GM21737 (cell line): ENCODE data around the gene EEFSEC.

Source experiments
- ATAC-seq: cut with Tn5 transposase; IDR thresholded peaks from one replicate; pipeline ENCODE4 v1.9.1; 2021; ENCODE audit warnings: mild to moderate bottlenecking, moderate library complexity; ENCODE audit not compliant: unreplicated experiment

Gene EEFSEC

DNA sequence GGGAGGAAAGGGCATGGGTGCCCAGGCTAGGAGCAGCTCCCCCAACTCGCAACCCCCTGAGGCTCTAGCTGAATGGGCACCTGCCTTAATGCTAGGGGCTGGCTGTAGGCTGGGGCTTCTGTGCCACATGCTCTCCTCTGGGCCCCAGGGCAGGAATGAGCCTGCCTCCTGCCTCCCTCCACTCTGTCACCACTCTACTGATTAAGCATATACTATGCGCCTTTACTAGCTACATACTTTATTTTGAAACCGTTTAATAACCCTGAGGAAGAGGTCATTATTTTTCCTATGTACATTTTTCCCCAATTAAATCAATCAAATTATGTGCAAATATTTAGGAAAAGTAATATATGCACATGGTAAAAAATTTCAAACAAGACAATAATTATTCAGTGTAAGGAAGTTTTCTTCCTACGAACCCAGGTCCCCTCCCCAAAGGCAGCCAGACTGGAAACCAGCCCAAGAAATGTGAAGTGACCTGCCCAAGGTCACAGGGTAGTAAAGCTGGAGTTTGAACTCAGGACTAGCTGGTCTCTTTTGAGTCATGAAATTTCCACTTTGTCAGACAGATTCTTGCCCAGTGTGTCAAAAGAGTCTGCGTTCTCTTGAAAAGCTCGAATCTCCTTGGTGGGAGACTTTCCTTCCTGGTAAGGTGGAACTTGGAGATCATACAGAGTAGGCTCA lies 190.9 kb downstream of the EEFSEC start:
- no peak for ATAC-seq

DNA sequence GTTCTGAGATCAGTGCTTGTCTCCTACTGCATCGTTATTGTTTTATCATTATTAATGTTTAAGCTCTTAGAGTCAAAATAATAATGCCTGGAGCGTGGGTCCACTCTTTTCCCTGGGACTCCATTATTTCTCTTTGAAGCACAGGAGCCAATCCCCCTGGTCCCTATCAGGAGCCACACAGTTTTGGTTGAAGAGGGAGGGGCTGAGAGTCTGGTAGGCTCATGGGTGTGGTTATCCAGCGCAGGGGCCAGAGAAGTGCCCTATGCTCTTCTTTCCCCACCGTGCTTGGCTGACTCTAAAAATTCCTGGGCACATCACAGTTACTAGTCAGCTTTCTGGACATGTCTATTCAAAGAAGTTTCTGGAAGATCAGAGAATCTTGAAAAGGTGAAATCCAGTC lies 191.9 kb downstream of the EEFSEC start:
- ATAC-seq = no peak

DNA sequence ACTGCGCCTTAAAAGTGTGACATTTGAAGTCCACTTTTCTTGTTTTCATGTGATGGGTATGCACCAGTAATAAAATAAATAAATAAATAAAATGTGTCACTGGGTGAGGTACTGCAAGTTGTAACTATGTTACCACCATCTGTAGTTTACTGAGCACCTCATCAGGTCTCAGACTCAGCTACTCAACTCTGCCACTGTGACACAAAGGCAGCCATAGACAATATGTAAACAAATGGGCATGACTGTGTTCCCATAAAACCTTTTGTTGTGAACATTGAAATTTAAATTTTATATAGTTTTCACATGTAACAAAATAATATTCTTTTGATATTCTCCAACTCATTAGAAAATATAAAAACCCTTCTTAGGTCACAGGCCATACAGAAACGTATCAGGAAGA lies 193.3 kb downstream of the EEFSEC start:
- ATAC-seq = no peak

DNA sequence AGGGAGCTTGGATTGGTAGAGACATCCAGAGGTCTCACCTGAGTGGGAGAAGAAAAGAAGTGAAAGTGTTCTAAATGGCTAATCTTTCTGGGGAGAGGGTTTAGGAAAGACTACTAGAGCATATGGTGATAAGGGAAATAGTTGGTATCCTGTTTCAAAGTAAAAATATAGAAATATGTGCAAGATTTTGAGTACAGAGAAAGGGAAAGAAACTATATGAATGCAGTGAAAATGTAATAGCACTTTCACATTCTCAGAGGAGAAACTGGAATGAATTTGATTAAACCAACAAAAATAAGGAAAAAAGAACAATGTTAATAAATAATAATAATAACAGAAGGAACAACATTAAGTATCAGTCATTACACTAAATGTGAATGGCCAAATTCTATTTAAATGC lies 194.0 kb downstream of the EEFSEC start:
- no peak for ATAC-seq

DNA sequence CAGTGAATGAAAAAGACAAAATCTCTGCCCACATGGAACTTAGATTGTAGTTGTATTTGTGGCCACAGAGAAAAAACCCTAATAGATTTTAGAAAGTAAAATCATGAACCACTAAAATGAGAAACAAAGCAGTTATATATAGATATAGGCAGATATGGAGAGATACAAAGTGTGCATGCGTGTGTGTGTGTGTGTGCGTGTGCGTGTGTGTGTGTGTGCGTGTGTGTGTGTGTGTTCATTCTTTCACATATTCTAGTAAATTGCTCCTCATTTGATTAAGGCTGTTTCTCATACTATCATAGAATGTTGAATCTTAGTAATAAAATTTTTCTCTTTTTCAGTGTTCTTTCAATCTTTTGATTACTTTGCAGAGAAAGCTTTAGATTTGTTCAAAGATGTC lies 194.8 kb downstream of the EEFSEC start:
- no peak for ATAC-seq

DNA sequence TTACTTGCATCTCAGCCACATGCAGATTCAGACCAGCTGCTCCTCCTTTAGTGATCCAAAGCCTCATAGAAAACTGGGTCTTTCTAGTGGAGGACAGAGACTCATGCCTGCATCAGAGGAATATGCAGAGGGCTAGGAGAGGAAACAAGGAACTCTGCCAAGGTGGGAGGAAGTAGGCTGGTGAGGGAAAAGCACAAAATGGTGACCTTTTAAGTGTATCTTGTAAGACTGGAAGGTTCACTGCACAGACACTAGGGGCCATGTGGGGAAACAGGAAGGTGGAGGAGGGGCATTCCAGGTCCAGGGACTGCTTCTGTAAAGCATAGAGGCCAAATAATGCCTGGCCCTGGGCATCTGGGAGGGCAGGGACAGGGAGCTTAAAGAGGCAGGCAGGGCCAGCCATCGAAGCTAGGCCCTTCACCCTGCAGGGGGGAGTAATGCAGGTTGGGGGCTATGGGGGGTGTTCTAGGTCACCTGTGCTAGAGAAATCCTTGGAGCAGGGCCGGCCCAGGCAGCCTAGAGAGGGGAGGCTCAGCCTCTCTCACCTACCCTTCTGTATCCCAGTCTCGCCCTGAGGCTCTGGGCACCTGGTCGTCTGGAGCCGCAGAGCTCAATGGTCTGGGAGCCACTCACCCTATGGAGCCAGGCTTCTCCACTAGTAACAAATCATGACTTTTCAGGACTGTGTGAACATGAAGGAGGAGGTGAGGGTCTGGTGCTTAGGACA lies 195.7 kb downstream of the EEFSEC start:
- ATAC-seq = no peak

DNA sequence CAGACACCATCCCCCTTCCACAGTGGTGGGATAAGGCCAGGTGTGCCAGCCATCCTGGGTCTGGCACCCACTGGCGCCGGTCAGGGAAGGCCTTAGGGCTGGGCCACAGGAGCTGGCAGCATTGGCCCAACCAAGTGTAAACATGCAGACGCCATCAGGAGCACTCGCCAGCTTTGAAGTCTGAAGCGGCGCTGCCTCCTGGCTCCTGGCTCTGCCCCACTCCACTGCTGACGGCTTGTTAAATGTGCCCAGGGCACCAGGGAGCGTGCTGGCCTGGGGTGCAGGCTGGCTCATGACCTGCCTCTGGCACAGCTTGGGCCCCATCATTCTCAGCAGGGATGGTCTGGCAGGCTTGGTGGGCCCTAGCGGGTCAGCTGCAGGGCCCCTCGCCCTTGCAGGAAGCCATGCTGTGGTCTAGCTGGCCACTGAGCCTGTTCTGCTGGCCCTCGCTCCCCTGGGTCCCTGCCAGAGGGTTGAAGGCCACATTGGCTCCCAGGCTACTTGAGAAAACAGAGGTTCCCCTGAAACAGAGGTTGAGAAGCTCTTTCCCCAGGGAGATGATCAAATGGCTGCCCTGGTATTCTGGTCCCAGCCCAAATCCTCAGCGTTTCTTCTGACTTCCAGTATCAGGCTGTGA lies 196.8 kb downstream of the EEFSEC start:
- no peak for ATAC-seq

DNA sequence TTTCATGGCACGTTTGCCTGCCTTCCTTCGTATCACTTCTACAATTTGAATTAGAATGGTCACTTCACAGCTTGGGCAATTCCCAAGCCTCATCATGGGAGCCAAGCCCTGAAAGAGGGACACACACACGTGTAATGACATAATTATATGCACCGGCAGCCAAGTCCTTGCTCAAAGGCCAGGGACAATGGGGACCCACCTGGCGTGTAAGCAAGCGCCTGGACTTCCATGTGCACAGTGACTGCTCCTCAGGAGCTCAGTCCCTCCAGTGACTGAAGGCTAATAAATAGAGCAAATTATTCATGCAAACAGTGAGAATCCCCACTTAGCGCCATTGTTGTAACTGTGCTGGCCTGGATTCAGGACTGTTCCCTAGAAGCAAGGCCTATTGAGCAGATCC lies 198.3 kb downstream of the EEFSEC start:
- ATAC-seq = no peak

DNA sequence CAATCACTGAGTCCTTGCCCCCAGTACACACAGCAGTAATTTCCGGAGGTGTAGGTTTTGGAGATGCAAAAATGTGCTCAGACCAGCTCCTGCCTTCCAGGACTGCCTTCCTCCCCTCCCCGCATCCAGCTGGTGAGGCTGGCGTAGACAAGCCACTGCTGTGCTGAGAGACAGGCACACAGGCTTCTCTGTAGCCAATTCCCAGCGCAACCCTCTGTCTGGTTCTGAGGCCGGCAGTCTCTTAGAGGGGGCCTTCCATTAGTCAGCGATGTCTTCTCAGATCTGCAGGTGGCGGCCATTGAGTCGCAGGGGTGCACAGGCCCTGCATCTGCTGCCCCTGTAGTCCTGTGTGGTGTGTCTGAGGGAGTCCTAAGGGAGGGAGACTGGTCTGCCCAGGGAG lies 199.0 kb downstream of the EEFSEC start:
- ATAC-seq = no peak

DNA sequence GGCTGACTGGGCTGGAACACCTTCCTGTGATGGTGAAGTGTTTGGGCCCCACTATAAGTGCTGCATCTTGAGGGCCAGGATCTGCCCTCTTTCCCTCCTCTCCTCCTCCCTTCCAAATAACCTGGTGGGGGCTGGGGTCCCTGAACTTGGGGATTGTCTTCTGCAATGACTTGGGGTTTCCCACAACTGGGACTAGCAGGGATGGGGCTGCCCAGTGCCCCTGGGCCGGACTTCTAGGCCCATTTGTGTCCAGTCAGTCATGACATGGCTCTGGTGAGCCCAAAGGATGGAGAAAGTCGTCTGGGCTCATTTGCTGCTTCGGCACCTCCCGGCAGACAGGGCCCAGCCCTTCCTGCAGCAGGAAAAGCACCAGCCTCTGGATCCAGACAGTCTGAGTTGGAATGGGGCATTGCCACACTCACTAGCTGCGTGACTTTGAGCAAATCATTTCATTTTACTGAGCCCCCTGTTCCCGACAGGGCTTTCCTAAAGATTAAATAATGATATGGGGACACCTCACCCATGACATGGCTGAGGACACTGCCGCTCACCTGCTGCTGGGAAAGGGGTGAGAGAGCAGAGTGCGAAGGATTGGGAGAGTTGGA lies 200.2 kb downstream of the EEFSEC start:
- ATAC-seq = no peak

DNA sequence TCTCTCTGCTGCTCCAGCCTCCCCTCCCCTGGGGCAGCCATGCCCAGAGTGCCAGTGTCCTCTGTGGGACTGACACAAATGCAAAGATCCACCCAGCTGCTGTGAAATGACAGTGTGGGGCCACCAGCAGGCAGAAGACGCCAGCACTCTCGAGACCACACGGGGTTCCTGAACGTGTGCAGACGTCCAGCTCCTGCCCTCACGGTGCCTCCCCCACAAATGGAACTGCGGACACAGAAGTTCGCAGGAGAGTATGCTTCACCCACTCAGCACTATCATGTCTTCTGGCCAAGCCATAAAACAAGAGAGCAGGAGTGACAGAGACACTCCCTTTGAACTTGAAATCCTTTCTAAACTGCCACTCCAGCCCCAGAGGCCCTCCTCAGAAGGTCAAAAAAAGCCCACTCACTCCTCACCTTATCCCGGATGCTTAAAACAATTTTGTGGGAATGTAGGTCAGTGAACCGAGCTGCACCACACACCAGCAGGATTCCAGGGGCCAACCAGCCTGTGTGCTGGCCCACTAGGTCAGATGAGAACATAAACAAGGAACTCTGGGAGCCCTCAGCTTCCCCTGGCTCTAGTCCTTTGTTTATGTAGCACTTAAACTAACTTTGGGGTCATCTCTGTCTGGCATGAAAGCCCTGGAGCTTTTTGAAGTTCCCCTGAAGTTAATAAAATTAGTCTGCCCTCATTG lies 200.9 kb downstream of the EEFSEC start:
- no peak for ATAC-seq

DNA sequence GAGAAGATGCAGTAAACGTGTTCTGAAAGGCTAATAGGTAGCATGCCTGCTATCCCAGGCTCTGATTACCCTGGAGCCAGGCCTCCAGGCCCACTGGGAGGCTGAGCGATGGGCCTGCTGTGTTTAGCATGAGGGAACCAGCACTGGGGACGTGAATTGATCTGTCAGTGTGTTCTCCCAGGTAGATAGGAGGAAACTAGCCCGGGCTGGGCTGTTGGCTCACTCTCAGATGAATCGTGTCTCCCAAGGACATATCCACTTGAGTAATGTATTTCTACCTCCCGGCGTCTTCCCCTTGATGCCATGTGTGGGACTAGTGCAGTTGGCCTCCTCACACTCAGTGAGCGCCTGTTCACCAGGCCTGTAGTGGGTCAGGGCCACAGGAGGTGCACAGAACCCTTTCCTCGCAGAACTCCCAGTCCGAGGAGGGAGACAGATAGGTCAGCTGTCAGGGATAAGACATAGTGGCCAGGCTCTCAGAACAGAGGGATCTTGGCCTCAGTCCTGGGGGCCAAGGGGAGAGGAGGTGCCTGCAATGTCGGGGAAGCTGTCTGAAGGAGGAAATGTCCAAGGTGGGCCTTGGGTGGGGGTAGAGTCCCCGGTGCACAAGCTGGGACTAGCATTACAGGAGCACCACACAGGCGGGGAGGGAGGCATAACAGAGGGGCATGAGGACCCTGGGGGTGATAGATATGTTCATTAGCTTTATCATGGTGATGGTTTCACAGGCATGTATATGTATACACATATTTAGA lies 201.7 kb downstream of the EEFSEC start:
- no peak for ATAC-seq

DNA sequence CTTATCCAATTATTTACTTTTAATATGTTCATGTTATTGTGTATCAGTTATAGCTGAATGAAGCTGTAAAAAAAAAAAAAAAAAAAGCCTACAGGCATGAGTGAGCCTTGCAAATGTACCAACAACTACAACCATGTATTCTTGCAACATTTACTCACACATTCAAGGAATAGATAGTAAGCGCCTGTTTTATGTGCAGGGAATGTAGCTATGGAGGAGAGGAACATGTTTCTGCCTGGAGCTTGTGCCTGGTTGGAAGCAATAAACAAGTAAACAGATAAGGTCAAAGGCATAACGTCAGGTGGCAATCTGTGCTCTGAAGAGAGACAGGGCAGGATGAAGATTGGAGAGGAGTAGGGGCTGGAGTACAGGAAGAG lies 202.2 kb downstream of the EEFSEC start:
- ATAC-seq = no peak

DNA sequence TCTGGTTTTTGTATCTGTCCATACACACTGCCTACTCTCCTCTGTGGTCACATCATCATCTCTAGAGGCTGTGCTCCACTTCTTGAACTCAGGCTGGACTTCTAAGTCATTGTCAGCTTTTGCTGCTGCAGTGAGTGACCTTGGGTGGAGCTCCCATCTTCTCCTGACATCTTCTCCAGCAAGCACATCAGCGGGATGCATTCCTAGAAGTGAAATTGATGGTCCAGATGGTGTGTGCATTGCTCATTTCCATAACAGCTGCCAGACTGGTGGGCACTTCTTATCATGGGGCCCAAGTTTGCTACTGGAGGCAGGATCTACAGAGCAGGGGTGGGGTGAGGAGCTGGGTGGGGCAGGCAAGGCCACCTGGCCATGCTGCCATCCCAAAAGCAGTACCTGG lies 203.5 kb downstream of the EEFSEC start:
- no peak for ATAC-seq

DNA sequence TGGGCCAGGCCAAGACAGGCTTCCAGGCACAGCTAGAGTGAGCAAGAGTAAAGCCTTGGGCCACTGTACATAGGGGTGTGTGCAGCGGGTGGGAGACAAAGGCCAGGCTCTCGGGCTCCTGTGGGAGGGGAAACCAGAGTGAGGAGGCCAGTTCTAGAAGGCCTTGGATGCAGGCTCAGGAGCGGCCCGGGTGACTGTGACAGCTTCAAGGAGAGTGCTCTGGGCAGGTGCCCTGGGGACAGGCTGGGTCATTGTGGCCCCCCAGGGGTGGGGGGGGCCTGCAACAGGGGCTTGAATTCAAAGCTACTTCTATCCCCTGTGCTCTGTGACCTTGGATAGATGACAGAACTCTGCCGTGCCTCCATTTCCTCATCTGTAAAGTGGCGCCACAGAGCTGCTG lies 204.3 kb downstream of the EEFSEC start:
- ATAC-seq = no peak

DNA sequence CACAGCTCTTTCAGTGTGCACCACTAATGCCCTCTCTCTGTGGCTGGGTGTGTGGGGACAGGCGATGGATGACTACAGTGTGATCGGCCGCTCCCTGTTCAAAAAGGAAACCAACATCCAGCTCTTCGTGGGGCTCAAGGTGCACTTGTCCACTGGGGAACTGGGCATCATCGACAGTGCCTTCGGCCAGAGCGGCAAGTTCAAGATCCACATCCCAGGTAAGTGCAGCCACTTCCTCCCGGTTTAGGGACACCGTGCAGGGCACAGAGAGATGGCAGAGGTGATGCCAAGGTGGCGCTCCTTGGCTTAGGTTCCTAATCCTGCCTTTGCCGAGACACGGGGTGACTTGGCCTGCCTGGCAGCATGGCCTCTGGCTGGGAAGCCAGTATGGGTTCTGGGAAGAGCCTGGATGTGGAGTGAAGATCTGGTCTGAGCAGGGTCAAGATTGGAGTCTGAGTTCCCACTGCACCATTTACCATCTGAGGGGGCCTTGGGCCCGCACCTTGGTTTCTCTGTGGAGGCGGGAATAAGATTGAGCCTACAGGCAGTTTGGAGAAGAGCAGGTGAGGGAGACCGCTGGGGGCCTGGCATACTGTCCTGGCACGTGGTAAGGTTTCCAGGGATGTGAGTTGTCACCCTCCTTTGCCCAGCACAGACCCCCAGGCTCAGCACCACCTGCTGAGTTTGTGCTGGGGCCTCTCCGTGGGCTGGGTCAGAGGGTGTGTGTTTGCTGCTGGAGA lies 205.0 kb downstream of the EEFSEC start:
- no peak for ATAC-seq

DNA sequence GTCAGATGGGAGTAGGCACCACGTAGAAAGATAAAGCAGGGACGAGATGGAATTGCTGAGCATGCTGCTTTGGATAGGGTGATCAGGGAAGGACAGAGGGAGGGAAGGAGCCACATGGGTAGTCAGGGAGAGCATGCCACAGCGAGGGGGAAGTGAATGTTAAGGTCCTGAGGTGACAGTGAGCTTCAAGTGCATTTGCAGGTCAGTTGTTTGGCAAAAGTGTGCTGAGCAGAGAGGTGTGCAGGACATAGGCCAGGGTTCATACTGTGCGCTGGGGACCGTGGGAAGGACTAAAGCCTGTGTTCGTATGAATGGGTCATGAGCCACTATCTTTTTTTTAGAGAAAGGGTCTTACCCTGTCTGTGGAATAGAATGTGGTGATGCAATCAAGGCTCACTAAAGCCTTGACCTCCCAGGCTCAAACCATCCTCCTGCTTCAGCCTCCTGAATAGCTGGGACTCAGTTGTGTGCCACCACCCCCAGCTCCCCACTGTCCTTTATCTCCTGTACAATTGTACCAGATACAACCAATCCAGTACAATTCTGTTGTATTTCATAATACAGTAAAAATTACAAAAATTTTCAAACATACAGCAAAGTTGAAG lies 205.9 kb downstream of the EEFSEC start:
- ATAC-seq = no peak

DNA sequence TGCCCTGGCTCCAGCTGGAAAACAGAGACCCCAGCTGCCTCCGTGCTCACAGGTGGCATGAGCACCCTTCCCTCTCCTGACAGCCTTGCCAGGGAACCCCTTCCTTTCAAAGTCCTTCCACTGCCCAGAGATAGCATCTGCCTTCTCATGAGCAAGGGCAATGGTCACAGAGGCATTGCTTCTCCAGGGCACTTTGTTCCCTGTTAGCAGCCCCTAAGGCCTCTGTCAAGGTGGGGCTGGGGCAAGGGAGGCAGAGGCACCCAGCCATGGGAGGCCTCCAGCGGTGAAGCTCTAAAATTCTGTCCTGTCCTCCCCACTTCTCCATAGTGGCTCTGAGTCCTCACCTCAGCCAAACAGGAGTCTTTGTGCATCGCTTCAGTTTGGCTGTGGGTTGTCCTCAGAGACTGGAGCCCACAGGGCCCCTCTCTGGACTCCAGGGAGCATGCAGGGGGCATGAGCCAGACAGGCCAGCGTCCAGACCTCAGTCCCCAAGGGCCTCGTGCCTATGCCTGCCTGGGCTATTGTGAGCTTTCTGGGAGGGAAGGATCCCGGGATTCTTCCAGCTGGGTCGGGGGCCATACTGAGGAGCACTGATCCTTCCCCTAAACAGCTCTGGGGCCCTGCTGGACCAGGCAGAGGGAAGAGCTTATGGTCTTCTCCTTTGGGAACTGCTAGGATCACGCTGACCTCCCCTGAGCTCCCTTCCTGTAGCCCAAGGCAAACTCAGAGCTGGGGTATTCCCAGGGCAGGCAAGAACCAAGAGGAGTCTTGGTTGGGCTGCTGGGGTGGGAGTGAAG lies 206.8 kb downstream of the EEFSEC start:
- ATAC-seq = no peak
